Measurements from ENCODE around the gene ACSF3.

ACSF3 gene

DNA sequence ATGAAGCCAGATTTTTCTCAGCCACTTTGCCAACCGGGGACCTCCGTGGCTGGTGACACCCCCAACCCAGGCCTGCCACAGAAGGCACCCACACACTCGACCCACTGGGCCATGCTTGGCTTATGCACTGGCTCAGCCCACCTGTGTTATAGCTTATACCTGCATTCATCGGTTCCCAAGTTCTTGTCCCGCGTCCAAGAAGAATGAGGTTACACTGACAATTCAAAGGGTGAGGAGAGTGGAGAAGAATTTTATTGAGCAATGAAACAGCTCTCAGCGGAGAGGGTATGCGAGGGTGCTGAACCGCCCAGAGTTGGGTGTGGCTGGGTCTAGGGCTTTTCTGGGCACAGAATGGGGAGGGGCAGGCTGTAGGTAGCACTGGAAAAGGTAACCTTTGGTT, 55.7 kb downstream of the ACSF3 start:
- Mint-ChIP-seq H3K9me3 (peaks cover 8% of the 10 kb centered on the region), H3K27ac (peak overlapping the region; percentile 35), H3K27me3 (no peaks in the 10 kb centered on the region), H3K36me3 (ENCODE audit: low read depth) (peaks cover 69% of the 10 kb centered on the region), H3K4me3 (no peak overlapping the region), H3K4me1 (ENCODE audit: low read depth) (peaks cover 2% of the 10 kb centered on the region)
- DNase-seq, result no peak

DNA sequence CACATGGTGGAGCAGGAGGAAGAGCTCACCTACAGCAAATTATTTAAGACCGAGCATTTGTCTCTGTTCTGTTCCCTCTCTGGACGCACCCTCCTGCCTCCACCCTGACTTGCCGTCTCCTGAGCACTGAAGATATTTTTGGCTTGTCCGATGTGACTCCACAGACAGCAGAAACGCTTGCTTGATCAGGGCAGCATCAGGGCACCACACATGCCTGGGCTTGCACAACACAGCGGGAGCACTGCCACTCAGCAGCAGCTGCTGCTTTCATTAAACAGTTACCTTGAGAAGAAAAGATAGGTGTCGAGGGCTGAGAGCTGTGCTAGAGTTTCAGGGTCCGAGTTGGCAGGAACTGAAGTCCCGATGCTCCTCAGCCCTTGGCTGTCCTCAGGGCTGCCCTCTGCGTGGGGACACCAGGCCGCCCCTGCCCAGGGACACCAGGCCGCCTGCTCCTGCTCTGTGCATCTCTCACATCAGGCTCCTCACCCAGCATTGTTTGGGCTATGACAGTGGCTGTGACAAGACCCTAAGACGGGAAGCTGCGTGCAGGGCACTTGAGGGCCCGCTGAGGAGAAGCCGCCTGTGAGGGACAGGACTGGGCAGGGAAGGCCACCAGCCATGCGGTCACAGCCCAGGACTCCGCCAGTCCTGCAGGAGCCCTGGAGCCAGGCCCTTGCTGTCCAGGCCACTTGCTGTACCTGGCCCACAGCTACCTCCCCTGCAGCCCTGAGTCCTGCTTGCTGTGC, 56.6 kb downstream of the ACSF3 start:
- Mint-ChIP-seq H3K27ac (peak overlapping the region; percentile 39), H3K9me3 (peaks cover 8% of the 10 kb centered on the region), H3K4me3 (no peak overlapping the region), H3K4me1 (ENCODE audit: low read depth) (peaks cover 2% of the 10 kb centered on the region), H3K36me3 (ENCODE audit: low read depth) (peaks cover 65% of the 10 kb centered on the region), H3K27me3 (no peaks in the 10 kb centered on the region)
- DNase-seq, result no peak

DNA sequence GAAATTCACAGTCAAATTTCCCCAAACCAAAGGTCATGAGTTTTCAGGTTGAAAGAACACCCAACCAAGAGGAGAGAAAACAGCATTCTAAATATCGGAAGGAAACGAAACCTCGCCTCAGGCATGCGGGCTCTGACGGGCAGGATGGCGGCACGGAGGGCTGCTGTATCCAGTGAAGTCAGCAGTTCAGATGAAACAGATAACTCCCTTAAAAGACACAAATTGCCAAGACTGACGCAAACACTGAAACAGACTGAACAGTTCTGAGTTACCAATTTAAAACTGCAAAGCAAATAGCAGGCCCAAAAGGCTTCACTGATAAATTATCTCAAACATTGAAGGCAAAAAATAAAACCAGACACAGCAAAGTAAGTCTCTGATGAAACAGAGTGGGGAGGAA, 57.3 kb downstream of the ACSF3 start:
- H3K4me3 Mint-ChIP-seq, result no peak overlapping the region
- H3K27me3 Mint-ChIP-seq, result no peaks in the 10 kb centered on the region
- H3K36me3 Mint-ChIP-seq (ENCODE audit: low read depth), result peaks cover 60% of the 10 kb centered on the region
- H3K9me3 Mint-ChIP-seq, result peaks cover 8% of the 10 kb centered on the region
- peaks cover 2% of the 10 kb centered on the region for H3K4me1 Mint-ChIP-seq (ENCODE audit: low read depth)
- no peak overlapping the region for H3K27ac Mint-ChIP-seq
- DNase-seq, result no peak

DNA sequence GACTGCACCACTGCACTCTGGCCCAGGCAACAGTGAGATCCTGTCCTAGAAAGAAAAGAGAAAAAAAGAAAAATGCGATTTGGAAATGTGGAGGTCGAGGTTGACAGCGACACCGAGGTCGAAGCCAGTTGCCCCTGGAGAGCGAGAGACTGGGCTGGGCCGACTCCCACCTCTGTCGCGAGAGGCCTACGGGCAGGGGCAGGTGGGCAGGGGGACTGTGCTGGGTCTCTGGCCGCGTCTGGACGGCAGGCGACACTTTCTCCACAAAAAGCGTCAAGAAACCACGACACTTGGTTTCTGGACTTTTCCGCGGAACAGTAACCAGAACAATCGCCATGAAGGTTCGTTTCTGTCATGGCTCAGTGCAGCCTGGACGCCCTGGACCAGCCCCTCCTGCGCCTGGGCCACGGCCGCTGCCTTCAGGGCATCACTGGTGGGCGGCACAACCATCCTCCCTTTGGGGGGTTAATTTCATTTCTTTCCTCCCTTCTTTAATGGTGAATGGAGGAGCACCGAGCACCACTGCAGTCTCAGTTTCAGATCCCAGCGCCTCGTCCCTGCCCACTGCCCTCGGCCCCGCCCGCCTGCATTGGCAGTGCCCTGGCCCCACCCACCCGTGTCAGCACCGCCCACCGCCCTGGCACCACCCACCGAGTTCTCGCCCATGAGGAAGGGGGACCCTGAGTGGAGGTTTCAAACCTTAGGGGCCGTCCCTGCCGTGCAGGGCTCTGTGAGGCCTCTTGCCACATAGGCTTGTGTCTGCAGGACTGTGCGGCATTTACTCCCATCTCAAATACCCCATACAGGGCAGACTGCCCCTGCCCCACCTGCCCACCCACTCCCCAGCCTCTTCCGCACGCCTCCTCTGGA, 59.4 kb downstream of the ACSF3 start:
- Mint-ChIP-seq H3K4me1 (ENCODE audit: low read depth) (no peaks in the 10 kb centered on the region), H3K27me3 (no peaks in the 10 kb centered on the region), H3K36me3 (ENCODE audit: low read depth) (peaks cover 44% of the 10 kb centered on the region), H3K9me3 (peaks cover 8% of the 10 kb centered on the region), H3K27ac (peak overlapping the region; percentile 66), H3K4me3 (no peak overlapping the region)
- no peak for DNase-seq

DNA sequence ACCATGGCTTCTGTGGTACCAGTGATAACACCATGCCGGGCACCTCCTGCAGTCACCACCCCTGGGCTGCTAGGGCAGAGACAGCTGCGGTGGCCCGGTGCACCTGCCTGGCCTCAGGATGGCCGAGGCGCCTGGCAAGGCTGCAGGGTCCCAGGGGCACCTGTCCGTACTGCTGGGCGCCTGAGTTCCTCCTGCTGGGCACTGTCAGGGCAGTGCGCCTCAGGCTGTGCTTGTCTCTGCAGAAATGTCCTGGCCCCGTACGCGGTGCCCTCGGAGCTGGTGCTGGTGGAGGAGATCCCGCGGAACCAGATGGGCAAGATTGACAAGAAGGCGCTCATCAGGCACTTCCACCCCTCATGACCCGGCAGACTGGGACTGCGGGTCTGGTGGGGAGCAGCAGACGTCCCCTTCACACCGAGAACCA, 60.2 kb downstream of the ACSF3 start:
- Mint-ChIP-seq H3K36me3 (ENCODE audit: low read depth) (peaks cover 36% of the 10 kb centered on the region), H3K9me3 (peaks cover 10% of the 10 kb centered on the region), H3K27me3 (no peaks in the 10 kb centered on the region), H3K4me1 (ENCODE audit: low read depth) (no peaks in the 10 kb centered on the region), H3K4me3 (no peak overlapping the region), H3K27ac (no peak overlapping the region)
- no peak for DNase-seq

DNA sequence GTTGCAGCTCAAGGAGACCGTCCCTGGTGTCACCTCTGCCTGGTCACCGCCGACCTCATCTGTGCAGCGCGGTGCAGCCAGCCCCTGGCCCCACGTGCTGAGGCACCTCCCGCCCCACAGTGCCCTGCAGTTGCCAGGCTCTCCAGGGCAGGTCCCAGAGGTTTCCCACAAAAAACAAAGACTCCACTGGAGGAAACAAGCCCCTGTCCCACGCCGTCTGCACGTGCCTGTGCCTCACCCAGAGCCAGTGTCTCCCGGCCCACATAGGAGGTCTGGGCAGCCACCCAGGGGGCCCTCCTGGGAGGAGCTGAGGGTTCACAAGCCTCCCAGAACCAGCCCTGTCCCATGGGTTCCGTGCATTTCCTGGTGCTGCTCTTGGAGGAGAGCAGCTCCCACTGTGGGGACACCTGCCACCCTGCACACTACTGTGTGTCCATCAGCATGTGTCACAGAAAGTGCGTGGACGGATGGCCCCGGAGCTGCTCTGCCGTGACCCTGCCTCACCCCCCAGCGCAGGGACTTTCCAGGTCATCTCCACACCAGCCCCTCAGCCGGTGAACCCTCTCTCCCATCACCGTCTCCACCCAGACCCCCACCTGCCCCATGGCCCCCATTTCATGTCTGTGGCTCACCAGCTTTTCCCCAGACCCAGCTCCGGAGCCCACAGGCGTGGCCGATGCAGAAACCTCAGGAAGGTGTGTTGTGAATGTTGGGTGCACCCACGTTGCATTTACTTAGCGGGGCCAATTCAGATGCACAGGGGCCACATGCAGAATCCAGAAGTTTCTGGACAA, 60.9 kb downstream of the ACSF3 start:
- H3K27ac Mint-ChIP-seq, result no peak overlapping the region
- H3K4me3 Mint-ChIP-seq, result no peak overlapping the region
- DNase-seq, result no peak
- peaks cover 4% of the 10 kb centered on the region for H3K9me3 Mint-ChIP-seq
- no peaks in the 10 kb centered on the region for H3K27me3 Mint-ChIP-seq
- peaks cover 29% of the 10 kb centered on the region for H3K36me3 Mint-ChIP-seq (ENCODE audit: low read depth)
- no peaks in the 10 kb centered on the region for H3K4me1 Mint-ChIP-seq (ENCODE audit: low read depth)

DNA sequence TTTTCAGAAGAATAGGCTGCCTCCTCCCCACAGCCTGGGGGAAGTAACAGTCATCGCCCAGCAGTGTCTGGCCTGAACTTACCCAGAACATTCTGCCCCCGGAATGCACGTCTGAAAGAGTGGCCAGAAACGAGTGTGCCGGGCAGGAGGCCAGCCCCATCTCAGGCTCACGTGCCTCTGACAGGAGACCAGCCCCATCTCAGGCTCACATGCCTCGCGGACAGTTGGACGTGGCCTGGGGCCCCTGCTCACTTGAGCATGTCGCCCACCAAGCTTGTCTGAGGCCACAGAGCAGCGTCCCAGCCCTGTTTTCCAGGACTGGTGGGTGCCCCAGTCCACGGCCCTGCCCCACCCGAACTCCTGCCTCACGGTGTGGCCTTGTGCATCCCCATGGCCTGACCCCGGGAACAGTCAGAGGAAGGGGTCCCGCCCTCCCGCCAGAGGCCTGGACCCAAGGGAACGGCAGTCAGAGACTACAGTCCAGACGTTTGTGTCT, 61.6 kb downstream of the ACSF3 start:
- Mint-ChIP-seq H3K4me3 (no peak overlapping the region), H3K27me3 (no peaks in the 10 kb centered on the region), H3K9me3 (peaks cover 4% of the 10 kb centered on the region), H3K36me3 (ENCODE audit: low read depth) (peaks cover 23% of the 10 kb centered on the region), H3K27ac (no peak overlapping the region), H3K4me1 (ENCODE audit: low read depth) (no peaks in the 10 kb centered on the region)
- DNase-seq, result no peak

DNA sequence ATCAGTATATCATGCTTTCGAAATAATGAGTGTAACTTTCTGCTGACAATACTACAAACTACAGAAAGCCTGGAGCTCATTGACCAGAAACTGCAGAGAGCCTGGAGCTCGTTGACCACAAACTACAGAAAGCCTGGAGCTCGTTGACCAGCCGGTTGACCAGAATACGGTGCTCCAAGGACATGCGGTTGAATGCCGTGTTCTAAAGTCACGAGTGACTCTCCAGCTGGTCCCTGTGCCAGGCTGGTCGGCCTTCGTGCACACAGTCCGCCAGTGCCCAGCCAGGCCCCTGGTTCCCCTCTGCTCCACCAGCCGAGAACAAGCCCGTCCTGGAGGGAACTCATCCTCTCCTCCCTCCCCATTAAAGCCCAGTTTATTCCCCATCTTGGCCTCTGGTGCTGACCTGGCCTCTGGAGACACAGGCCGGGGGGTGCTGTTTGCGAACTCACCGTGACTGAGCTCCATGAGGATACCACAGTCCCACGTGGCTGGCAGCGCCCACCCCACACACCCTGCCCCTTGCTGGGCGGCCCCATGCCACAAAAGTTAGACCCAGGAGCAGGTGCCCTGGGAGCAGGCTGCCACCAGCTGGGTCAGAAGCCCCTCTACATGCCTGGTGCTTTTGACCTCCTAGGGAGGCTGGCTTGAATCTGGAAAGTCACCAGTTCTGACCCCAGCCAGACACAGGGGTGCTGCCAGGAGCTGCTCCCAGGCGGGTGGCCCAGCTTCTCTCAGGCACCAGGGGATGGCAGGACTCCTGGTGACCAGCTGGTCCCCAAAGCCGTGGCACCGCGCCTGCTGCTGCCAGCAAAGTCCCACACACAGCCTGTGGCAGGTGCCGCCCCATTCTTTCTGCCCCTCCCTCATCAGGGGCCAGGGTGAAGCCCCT, 62.4 kb downstream of the ACSF3 start:
- peaks cover 14% of the 10 kb centered on the region for H3K36me3 Mint-ChIP-seq (ENCODE audit: low read depth)
- H3K4me3 Mint-ChIP-seq, result no peak overlapping the region
- H3K9me3 Mint-ChIP-seq, result peaks cover 4% of the 10 kb centered on the region
- H3K4me1 Mint-ChIP-seq (ENCODE audit: low read depth), result no peaks in the 10 kb centered on the region
- no peak overlapping the region for H3K27ac Mint-ChIP-seq
- no peaks in the 10 kb centered on the region for H3K27me3 Mint-ChIP-seq
- no peak for DNase-seq

DNA sequence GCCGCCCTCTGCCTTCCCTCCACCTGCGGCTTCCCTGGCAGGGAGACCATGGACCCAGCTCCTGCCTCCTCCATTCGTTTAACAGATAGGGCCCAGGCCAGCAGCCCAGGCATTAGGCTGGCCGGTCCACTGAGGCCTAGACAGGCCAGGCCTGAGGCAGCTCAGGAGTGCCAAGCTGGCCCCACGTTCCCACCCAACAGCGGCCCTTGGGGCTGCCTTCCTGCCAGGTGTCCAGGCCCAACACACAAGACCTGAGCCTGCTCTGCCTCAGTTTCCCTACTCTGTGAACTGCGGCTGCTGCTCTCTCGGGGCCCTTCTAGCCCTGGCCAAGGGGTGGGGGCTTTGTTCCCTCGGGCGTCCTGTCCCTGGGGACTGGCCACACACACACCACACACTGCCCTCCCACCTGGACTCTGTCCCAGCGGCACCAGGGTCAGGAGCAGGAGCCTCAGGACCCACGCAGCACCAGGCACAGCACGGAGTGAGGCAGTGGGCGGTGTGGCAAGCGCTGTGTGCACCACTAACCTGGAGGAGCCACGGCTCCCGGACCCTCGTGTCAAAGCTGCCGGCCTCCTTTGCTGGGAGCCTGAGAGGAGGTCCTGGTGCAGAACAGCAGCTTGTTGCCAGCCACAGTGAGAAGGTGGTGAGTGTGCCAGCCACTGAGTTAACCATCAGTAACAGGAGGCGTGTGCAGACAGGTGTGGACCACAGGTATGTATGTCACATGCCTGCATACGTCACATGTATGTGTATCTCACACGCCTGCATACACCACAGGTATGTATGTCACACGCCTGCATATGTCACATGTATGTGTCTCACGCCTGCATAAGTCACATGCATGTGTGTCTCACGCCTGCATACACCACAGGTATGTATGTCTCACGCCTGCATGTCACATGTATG, 63.3 kb downstream of the ACSF3 start:
- peaks cover 7% of the 10 kb centered on the region for H3K36me3 Mint-ChIP-seq (ENCODE audit: low read depth)
- no peak overlapping the region for H3K4me3 Mint-ChIP-seq
- peaks cover 4% of the 10 kb centered on the region for H3K9me3 Mint-ChIP-seq
- no peak overlapping the region for H3K27ac Mint-ChIP-seq
- H3K27me3 Mint-ChIP-seq, result no peaks in the 10 kb centered on the region
- no peaks in the 10 kb centered on the region for H3K4me1 Mint-ChIP-seq (ENCODE audit: low read depth)
- DNase-seq, result no peak

DNA sequence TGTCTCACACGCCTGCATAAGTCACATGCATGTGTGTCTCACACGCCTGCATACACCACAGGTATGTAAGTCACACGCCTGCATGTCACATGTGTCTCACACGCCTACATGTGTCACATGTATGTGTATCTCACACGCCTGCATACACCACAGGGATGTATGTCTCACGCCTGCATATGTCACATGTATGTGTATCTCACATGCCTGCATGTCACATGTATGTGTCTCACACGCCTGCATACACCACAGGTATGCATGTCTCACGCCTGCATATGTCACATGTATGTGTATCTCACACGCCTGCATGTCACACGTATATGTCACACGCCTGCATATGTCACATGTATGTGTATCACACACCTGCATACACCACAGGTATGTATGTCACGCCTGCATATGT, 64.1 kb downstream of the ACSF3 start:
- H3K36me3 Mint-ChIP-seq (ENCODE audit: low read depth), result peaks cover 1% of the 10 kb centered on the region

DNA sequence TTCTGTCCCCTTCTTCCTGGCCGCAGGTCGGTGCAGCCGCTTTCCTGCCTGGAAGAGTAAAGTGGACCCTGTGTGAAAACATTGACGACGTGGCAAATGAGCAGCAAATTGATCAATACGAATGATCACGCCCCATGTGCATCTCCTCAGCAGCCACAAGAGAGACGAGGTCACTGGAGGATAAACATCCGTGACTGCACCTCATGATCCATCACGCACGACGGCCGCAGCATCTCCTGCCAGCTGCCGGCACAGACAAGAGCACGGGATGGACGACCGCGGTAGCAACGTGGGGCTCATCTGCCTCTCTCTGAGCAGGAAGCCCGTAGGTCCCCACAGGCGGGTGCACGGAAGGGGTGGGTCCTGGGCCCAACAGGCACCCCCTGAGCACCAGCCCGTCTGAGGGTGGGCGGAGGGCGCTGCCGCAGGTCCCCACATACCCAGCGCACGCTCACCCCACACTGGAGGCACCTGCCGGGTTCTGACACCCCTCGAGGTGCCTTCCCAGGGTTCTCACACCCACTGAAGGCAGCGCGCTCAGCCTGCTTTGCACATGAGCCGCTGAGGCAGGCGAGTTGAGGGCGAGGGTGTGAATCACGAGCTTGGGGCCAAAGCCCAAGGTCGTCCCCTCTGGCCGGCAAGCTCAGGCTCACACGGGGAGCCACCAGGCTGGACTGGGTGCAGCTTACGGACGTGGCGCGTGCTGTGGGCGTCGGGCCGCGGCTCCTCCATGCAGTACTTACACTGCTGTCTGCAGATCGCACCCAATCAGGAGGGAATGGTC, 65.6 kb downstream of the ACSF3 start:
- DNase-seq, result no peak
- H3K4me3 Mint-ChIP-seq, result no peak overlapping the region

More for the DNA sequence above, 64.1 kb downstream of the ACSF3 start:
- Mint-ChIP-seq H3K4me1 (ENCODE audit: low read depth) (no peaks in the 10 kb centered on the region), H3K27ac (no peak overlapping the region), H3K9me3 (peaks cover 4% of the 10 kb centered on the region), H3K4me3 (no peak overlapping the region), H3K27me3 (no peaks in the 10 kb centered on the region)
- DNase-seq, result no peak

DNA sequence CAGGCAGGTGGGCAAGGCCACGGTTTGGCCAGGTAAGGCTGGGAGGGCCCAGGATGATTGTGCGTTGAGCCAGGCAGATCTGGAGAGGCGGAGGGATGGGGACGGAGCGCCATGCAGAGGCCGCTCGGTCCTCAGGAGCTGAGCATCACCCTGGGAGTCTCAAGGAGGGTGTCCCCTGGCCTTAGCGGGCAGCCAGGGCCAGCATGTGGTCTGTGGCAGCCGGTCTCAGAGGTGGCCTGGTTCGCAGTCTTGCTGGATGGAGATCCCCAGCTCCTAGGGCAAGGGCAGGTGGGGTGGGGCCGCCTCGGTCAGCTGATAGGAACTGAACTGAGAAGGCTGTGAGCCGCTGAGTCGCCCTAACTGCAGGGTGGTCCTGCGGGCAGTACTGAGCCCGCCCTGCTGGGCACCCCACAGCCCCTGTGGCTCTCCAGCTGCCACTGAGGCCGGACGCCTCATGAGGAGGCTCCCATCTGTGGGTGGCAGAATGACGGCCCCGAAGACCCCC, 66.2 kb downstream of the ACSF3 start:
- no peaks in the 10 kb centered on the region for H3K27me3 Mint-ChIP-seq
- no peak for DNase-seq
- no peaks in the 10 kb centered on the region for H3K4me1 Mint-ChIP-seq (ENCODE audit: low read depth)
- no peaks in the 10 kb centered on the region for H3K36me3 Mint-ChIP-seq (ENCODE audit: low read depth)
- H3K27ac Mint-ChIP-seq, result no peak overlapping the region
- no peak overlapping the region for H3K4me3 Mint-ChIP-seq
- peaks cover 4% of the 10 kb centered on the region for H3K9me3 Mint-ChIP-seq

More for the DNA sequence above, 65.6 kb downstream of the ACSF3 start:
- Mint-ChIP-seq H3K36me3 (ENCODE audit: low read depth) (no peaks in the 10 kb centered on the region), H3K4me1 (ENCODE audit: low read depth) (no peaks in the 10 kb centered on the region), H3K27me3 (no peaks in the 10 kb centered on the region), H3K9me3 (peaks cover 4% of the 10 kb centered on the region), H3K27ac (no peak overlapping the region)

All from activated T-cell treated with anti-CD3 and anti-CD28 coated beads, Interleukin-2, amount 50 U/mL, for 24 hours (primary cell).